ENCODE data around the gene TYRP1.

The TYRP1 gene

DNA sequence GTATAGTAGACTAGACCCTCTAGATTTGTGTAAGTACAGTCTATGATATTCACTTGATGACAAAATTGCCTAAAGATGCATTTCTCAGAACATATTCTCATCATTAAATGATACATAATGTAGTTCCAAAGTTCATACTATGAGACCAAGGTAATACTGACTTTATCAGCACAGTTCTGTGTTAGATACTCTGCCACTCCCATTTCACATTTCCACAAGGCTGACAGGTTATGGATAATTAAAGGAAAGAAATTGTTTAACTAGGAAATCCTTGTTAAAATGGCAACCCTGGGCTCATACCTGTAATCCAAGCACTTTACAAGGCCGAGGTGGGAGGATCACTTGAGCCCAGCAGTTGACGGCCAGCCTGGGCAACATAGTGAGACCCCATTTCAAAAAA lies 33.6 kb downstream of the TYRP1 start:
- Histone ChIP-seq H3K27me3 (no peaks in the 10 kb centered on the region), H3K4me1 (no peaks in the 10 kb centered on the region), H3K27ac (no peak overlapping the region), H4K20me1 (no peaks in the 10 kb centered on the region), H3K4me3 (no peak overlapping the region), H3K9ac (no peak overlapping the region), H3K4me2 (no peak overlapping the region), H3K9me3 (no peaks in the 10 kb centered on the region), H3K36me3 (no peaks in the 10 kb centered on the region)
- TF ChIP-seq Cebpa-rat (IDR thresholded peaks at IDR 0.05) = no peak

DNA sequence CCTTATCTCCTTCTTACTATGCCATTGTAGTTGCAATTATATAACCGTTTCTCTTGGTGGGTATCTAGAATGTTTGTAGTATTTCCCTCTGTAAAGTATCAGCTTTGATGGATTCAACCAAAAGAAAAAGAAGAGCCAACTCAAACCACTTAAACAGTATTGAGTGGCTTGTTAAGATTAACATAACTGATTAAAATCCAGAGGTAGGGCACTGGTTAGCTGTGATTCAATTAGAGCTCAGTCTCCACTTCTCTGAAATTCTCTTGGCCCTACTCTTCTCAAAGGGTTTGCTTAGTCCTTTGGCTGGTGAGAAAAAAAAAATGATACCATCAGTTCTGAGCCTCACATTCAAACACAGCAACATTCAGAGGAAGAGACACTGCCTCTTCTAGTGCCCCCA lies 37.0 kb downstream of the TYRP1 start:
- H3K27ac ChIP-seq = no peak overlapping the region
- no peak for TF ChIP-seq Cebpa-rat (IDR thresholded peaks at IDR 0.05)
- no peaks in the 10 kb centered on the region for H4K20me1 ChIP-seq
- H3K4me2 ChIP-seq = no peak overlapping the region
- H3K9ac ChIP-seq = no peak overlapping the region
- H3K4me3 ChIP-seq = no peak overlapping the region
- H3K4me1 ChIP-seq = no peaks in the 10 kb centered on the region
- H3K27me3 ChIP-seq = no peaks in the 10 kb centered on the region
- H3K36me3 ChIP-seq = no peaks in the 10 kb centered on the region
- peaks cover 5% of the 10 kb centered on the region; the same call in 1 of the 2 replicates for H3K9me3 ChIP-seq

DNA sequence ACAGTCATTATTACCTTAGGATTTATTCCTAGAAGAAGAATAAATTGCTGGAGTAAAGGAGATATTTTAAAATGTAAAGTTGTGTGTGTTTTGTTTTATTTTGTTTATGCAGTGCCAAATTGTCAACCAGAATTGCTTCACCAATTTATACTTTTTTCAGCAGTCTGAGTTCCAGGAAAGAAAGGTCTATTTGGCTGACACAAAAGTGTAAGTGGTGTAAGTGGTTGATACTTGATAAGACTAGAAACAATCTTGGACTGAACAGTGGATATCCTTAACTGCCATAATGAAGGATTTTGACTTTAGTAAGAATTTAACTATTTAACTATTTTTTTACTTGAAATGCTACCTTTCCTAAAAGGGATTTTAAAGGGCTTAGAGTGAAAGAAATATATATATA lies 37.7 kb downstream of the TYRP1 start:
- TF ChIP-seq Cebpa-rat (IDR thresholded peaks at IDR 0.05) = no peak
- Histone ChIP-seq H4K20me1 (no peaks in the 10 kb centered on the region), H3K4me1 (no peaks in the 10 kb centered on the region), H3K9ac (no peak overlapping the region), H3K4me2 (no peak overlapping the region), H3K9me3 (peaks cover 5% of the 10 kb centered on the region; the same call in 1 of the 2 replicates), H3K4me3 (no peak overlapping the region), H3K36me3 (no peaks in the 10 kb centered on the region), H3K27me3 (no peaks in the 10 kb centered on the region), H3K27ac (no peak overlapping the region)

DNA sequence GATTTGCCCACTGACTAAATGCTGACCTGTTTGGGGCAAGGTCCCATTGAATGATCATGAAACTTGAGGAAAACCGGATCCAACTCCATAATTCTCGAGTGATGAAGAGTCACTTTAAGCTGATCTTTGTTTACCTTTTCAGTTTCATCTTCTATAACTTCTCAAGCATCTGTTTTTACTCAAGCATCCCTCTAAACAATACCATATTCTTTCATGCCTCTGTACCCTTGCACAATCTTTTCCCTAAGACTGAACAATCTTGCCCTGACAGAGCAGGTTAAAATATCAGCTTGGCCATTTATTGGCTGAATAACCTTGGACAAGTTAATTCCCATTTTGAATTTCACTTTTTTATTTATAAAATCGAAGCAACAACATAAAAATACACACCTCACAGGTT lies 39.8 kb downstream of the TYRP1 start:
- Histone ChIP-seq H3K4me1 (no peaks in the 10 kb centered on the region), H3K9ac (no peak overlapping the region), H3K4me2 (no peak overlapping the region), H3K36me3 (no peaks in the 10 kb centered on the region), H4K20me1 (no peaks in the 10 kb centered on the region), H3K27me3 (no peaks in the 10 kb centered on the region), H3K4me3 (no peak overlapping the region), H3K9me3 (peaks cover 5% of the 10 kb centered on the region; the same call in 1 of the 2 replicates), H3K27ac (no peak overlapping the region)
- TF ChIP-seq Cebpa-rat (IDR thresholded peaks at IDR 0.05) = no peak

DNA sequence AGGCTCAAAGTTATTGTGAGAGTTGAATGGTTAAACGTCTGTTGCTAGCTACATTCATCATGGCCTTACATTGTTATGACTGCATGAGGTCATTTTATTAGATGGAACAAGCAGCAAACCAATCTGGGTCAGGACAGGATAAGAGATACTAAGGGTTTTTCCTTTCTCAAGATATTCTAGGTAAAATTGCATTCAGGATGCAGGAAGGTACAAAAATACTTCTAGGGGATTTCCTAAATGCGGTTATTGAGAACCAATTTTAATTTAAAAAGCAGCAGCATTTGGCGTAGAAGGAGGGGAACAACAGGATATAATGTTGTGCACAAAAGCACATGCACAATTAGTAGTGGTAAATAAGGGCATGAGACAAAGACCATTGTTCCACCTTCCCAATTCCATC lies 42.5 kb downstream of the TYRP1 start:
- TF ChIP-seq Cebpa-rat (IDR thresholded peaks at IDR 0.05) = no peak
- Histone ChIP-seq H3K27me3 (no peaks in the 10 kb centered on the region), H3K27ac (no peak overlapping the region), H3K9ac (no peak overlapping the region), H3K4me1 (no peaks in the 10 kb centered on the region), H3K36me3 (no peaks in the 10 kb centered on the region), H4K20me1 (no peaks in the 10 kb centered on the region), H3K9me3 (peaks cover 5% of the 10 kb centered on the region; the same call in 1 of the 2 replicates), H3K4me2 (peak overlapping the region; percentile 5; the same call in 1 of the 2 replicates), H3K4me3 (no peak overlapping the region)

DNA sequence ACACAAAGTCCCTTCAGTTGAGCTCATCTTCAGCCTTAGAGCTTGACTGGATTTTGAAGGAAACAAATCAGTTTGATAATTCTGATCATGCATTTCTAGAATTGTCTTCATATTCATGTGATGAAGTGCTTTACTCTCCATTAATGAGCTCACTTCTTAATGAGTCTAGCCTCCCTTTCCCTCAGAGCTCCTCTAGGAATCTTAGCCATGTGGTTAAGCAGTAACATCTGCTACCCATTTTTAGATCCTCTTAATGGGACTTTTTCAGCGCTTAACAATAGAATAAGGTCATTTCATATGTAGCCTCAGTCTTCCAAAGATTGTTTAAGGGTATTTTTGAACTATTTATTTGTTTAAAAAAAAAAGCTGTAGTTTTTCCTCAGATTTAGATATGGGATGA lies 44.7 kb downstream of the TYRP1 start:
- no peak for TF ChIP-seq Cebpa-rat (IDR thresholded peaks at IDR 0.05)
- Histone ChIP-seq H4K20me1 (no peaks in the 10 kb centered on the region), H3K27ac (no peak overlapping the region), H3K27me3 (no peaks in the 10 kb centered on the region), H3K9me3 (peaks cover 5% of the 10 kb centered on the region; the same call in 1 of the 2 replicates), H3K36me3 (no peaks in the 10 kb centered on the region), H3K4me3 (no peak overlapping the region), H3K4me2 (no peak overlapping the region), H3K9ac (no peak overlapping the region), H3K4me1 (no peaks in the 10 kb centered on the region)

DNA sequence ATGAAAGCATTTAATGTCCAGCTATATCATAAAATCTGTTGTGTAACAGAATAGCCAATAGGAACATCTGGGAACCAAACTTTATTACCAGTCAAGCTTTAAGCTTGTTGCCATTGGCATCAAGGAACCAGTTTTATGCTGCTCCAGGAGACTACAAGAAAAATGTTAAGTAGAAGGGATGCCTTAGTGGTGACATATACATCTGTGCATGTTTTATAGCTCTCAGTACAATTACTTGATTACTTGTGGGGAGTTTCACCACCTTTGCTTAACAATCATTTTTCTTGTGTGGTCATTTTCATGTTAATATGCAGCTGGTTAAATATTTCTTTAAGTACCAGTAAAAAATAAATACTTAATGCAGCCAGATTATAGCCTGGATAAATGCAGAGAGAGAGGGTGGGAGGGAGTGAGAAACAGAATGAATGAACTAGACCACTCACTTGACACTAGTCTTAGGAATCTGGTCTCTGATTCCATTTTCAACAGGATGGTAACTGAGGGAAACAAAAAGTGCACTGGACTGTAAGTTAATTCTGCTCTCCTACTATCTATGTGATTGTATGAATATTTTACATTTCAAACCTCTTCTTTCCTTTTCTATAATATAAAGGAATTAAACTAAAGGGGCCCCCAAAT lies 45.9 kb downstream of the TYRP1 start:
- Histone ChIP-seq H3K4me2 (no peak overlapping the region), H3K9ac (no peak overlapping the region), H4K20me1 (no peaks in the 10 kb centered on the region), H3K4me3 (no peak overlapping the region), H3K27me3 (no peaks in the 10 kb centered on the region), H3K4me1 (no peaks in the 10 kb centered on the region), H3K36me3 (no peaks in the 10 kb centered on the region), H3K9me3 (peaks cover 5% of the 10 kb centered on the region; the same call in 1 of the 2 replicates), H3K27ac (no peak overlapping the region)
- no peak for TF ChIP-seq Cebpa-rat (IDR thresholded peaks at IDR 0.05)

DNA sequence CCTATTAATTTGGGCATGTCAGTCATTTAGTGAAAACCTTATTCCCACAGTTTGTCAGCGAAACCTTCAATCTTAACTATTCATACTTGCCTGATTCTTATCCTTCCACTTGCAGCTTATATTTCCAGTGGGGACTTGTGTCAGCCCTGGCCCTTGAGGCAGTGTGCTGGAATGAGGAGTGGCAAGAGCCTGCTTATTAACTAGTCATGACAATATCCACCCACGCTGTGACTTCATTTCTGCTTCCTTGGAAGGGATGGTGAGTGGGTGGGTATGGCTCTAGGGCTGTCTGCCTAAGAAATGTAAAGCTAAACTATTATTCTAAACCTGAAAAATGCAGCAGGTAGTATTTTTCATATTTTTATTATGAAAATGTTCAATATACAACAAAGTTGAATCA lies 47.7 kb downstream of the TYRP1 start:
- Histone ChIP-seq H3K4me1 (no peaks in the 10 kb centered on the region), H3K4me3 (no peak overlapping the region), H3K9ac (no peak overlapping the region), H4K20me1 (no peaks in the 10 kb centered on the region), H3K4me2 (no peak overlapping the region), H3K27ac (no peak overlapping the region), H3K36me3 (no peaks in the 10 kb centered on the region), H3K27me3 (no peaks in the 10 kb centered on the region), H3K9me3 (no peaks in the 10 kb centered on the region)
- no peak for TF ChIP-seq Cebpa-rat (IDR thresholded peaks at IDR 0.05)

DNA sequence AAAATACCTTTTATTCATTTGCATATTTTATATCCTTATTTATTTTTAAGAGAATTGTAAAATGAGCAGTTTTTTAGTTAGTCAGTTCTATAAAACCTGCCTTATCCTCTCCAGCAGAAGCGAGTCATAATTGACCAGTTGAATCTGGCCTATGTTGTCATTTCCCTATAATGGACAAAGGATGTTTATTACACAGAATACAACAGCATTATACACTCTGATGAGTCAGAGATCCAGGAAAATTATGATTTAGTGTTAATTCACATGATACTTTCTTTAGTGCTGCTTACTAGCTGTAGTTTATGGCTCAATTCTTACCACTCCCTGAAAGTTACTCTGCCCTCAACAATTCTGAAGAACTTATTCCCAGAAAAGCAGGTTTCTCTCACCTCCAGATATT lies 54.8 kb downstream of the TYRP1 start:
- Histone ChIP-seq H4K20me1 (no peaks in the 10 kb centered on the region), H3K27ac (no peak overlapping the region), H3K4me1 (no peaks in the 10 kb centered on the region), H3K9ac (no peak overlapping the region), H3K36me3 (no peaks in the 10 kb centered on the region), H3K4me3 (no peak overlapping the region), H3K4me2 (no peak overlapping the region), H3K9me3 (no peaks in the 10 kb centered on the region), H3K27me3 (no peaks in the 10 kb centered on the region)
- TF ChIP-seq Cebpa-rat (IDR thresholded peaks at IDR 0.05) = no peak

DNA sequence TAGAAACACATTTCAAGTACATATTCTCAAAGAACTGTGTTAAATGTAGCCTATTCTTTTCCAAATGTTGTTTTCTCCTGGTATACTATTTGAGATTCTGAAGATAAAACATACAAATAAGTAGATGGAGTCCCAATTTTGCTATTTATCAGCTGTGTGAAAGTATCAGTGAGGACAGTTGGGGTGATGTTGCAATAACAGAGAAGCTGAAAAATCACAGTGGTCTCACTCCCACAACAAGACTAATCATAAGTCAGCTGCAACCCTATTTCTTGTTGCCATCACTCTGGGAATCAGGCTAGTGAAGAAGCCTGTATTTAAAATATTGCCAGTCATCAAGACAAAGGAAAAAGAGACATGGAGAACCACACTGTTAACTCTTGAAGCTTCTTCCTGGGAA lies 55.8 kb downstream of the TYRP1 start:
- Histone ChIP-seq H4K20me1 (no peaks in the 10 kb centered on the region), H3K27ac (no peak overlapping the region), H3K27me3 (no peaks in the 10 kb centered on the region), H3K9ac (no peak overlapping the region), H3K4me3 (no peak overlapping the region), H3K36me3 (no peaks in the 10 kb centered on the region), H3K4me1 (no peaks in the 10 kb centered on the region), H3K4me2 (no peak overlapping the region), H3K9me3 (no peaks in the 10 kb centered on the region)
- TF ChIP-seq Cebpa-rat (IDR thresholded peaks at IDR 0.05) = no peak

DNA sequence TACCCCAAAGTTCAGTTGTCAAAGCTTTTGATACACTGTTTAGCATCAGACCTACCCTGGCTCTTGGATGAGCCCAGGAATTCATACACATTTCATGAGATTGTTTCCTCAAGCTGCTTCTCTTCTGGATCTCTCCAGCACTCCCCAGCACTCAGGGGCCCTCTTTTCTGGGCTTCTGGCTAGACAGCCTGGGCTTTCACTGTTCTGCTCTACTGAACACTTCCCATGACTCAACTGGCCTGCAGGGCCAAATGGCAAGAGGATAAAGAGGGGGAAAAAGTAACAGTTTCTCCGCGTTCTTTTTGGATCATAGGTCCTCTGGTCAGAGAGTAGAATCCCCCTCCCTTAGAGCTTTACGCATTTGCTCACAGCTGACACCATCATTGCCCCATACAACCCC lies 60.7 kb downstream of the TYRP1 start:
- no peak overlapping the region for H3K4me3 ChIP-seq
- H3K27ac ChIP-seq = no peak overlapping the region
- H3K36me3 ChIP-seq = no peaks in the 10 kb centered on the region
- H3K9me3 ChIP-seq = no peaks in the 10 kb centered on the region
- no peaks in the 10 kb centered on the region for H4K20me1 ChIP-seq
- no peaks in the 10 kb centered on the region for H3K27me3 ChIP-seq
- no peak for TF ChIP-seq Cebpa-rat (IDR thresholded peaks at IDR 0.05)
- no peak overlapping the region for H3K4me2 ChIP-seq
- no peak overlapping the region for H3K9ac ChIP-seq
- H3K4me1 ChIP-seq = no peaks in the 10 kb centered on the region
